MG63 (cell line): Measurements from ENCODE around the gene DCTN4. TPM values are rescaled to one million over a fixed set of nuclear protein-coding genes. Genes with fewer than 3 reads are reported as not detected.

Experiments used
- DNase-seq: peaks from one replicate; pipeline ENCODE4 v3.0.0-alpha.2; 2020
- H3K27me3 ChIP-seq: fragments of 250-450 bp; sonication (Bioruptor Pico); 2 replicates; pipeline ENCODE4 v1.5.1; 2020; ENCODE audit warnings: mild to moderate bottlenecking, moderate library complexity
- H3K36me3 ChIP-seq: fragments of 250-450 bp; sonication (Bioruptor Pico); 2 replicates; pipeline ENCODE4 v1.5.1; 2020; ENCODE audit warnings: mild to moderate bottlenecking, moderate library complexity
- H3K4me3 ChIP-seq: fragments of 250-450 bp; sonication (Bioruptor Pico); 2 replicates; pipeline ENCODE4 v1.5.1; 2020; ENCODE audit warnings: mild to moderate bottlenecking, moderate library complexity
- H3K9me3 ChIP-seq: fragments of 250-450 bp; sonication (Bioruptor Pico); 2 replicates; pipeline ENCODE4 v1.5.1; 2020; ENCODE audit warnings: mild to moderate bottlenecking, moderate library complexity
- total RNA-seq: library from RNA; depleted of rRNA; stranded (reverse); fragments of >200 nt; shearing (Covaris generic); gene quantifications from 2 replicates; pipeline ENCODE4 v1.2.3, GENCODE V29; 2014; ENCODE audit warnings: low replicate concordance

Gene DCTN4
- total RNA-seq, 1 experiment from 2014 or later = 60.8 TPM

DNA sequence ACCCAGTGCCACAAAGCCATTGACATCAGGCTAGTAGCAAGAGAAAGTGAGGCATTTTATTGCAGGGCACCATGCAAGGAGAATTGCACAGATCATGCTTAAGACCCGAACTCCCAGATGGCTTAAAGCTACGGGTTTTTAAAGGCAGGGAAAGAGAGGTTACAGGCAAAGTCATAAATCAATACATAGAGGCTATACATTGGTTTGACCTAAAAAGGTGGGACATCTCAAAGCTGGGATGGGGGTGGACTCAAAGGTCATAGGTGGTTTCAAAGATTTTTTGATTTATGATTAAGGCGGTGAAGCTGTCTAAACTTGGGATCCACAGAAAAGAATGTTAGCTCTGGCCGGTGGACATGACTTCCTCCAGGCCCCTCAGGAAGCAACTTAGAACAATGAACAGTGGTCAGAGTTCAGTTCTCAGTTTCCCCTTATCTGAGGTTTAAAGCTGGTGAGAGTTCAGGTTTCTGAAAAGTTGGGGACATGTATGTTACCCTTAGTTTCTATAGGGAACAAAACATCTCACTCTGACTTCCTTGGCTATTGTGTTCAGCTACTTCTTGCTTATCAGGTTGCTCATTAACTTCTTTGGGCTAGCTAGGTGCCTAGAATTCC lies 51.9 kb downstream of the DCTN4 start:
- DNase-seq = no peak
- Histone ChIP-seq H3K27me3 (no peaks in the 10 kb centered on the region), H3K36me3 (peaks cover 53% of the 10 kb centered on the region), H3K9me3 (no peaks in the 10 kb centered on the region), H3K4me3 (no peak overlapping the region)

DNA sequence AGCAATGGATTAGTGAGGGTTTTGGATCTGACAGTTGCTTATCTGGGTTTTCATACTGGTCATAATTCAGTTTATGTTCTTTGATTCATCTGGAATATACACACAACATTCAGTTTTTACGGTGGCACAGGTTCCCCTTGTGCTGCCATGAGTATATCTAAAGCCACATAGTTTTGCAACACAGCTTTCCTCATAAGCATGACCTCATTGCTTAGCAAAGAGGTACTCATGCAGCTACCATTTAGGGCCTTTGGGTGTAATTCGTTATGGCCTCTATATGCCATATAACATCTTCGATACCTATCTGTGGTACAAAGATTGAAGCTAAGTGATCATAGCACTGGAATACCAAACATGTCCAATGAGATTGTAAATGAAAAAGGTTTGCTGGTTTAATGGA lies 55.1 kb downstream of the DCTN4 start:
- Histone ChIP-seq H3K4me3 (no peak overlapping the region), H3K27me3 (no peaks in the 10 kb centered on the region), H3K36me3 (peaks cover 39% of the 10 kb centered on the region), H3K9me3 (no peaks in the 10 kb centered on the region)
- DNase-seq = no peak

DNA sequence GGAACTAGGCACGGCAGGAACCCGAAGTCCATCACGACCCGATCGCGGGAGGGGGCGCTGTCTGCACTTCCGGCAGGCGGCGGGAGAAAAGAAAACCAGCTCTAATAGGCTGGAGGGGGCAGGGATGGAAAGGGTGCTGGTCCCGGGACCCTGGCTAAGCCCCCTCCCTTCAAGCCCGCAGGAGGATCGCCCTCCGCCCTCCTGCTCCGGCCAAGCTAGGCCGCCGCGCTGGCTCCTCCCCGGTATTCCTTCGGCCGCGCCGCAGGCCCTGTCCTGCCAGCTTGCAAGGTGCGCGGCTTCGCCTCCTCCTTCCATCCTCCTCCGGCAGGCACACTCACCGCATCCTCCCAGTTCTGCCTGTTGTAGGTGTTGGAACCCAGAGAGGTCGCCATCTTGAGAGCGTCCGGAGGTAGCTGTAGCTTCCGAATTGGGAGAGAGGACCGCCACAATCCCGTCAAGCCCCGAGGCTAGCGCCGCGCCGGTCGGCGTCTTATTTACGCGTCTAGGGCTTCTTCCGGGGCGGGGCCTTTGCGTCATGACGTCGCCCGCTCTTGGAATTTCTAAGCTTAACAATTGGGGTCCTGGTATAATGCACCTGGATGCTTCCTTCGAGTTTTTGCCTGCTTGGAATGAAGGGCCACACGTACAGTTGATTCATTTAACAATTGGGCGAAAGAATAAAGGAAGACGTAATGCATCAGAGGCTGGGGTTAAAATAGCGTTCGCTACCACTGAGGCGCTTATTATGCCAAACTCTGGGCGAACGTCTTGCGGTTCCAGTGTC lies 58.0 kb downstream of the DCTN4 start, which contains the start of gene RBM22:
TSS of gene RBM22 (minus strand) at position 469 of the 784 bp plus-strand sequence. CDS start at position 392, 77 bp downstream.
- peak; percentile 94 for DNase-seq
- no peaks in the 10 kb centered on the region for H3K9me3 ChIP-seq
- peaks cover 47% of the 10 kb centered on the region for H3K36me3 ChIP-seq
- peak within 1 kb of the TSS; percentile 97 for H3K4me3 ChIP-seq
- H3K27me3 ChIP-seq = no peaks in the 10 kb centered on the region

DNA sequence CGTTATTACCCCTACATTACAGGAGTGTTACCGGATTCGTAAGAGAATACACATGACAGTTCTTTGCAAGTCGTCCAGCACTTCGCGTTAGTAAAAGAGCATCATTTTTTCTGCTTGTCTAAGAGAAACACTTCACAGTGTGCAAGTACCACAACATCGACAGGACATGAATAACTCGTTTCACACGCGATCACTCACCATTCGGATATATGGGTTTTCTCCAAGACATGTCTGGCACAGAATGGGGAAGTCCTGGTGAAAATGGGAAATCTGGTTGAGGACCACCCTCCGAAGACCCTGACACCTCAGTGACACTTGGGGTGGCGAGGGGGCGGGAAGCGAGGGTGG lies 58.6 kb downstream of the DCTN4 start:
- Histone ChIP-seq H3K36me3 (peaks cover 53% of the 10 kb centered on the region), H3K9me3 (no peaks in the 10 kb centered on the region), H3K4me3 (peak overlapping the region; percentile 97), H3K27me3 (no peaks in the 10 kb centered on the region)
- DNase-seq = no peak

DNA sequence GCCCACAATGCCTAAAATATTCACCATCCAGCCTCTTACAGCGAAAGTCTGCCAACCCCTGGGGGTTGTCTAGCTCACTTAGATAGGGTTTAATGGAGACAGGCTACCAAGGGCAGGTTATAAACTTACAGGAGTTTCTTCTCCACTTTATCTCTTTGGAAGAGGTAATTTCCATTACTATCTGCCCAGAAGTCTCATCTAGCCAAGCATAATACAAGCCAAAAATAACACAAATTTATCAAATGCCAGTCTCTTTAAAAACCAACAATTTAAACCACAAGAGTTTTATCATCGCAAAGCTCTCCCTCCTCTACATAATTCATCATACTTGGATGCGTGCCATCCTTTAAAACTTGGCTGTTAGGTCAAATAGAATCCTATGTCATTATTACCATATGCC lies 64.2 kb downstream of the DCTN4 start:
- Histone ChIP-seq H3K4me3 (no peak overlapping the region), H3K27me3 (no peaks in the 10 kb centered on the region), H3K9me3 (no peaks in the 10 kb centered on the region), H3K36me3 (peaks cover 97% of the 10 kb centered on the region)
- peak; percentile 40 for DNase-seq

DNA sequence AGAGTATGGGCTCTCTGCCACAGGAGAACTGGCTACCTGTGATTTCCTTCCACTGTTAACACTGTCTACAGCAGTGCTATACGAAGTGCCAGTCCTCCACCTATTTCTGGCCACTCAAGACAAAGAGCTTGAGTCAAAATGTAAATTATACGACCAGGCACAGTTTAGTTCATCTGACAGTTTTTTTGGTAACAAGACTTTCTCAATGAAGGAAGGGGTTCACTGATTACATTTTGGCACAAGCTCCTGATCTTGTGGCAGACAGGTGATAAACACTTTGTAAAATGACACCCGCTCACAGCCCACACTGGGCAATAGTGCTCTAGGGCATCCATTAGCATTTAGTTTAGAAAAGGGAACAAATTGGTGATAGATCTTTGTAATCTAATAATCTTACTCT lies 66.5 kb downstream of the DCTN4 start:
- Histone ChIP-seq H3K36me3 (peaks cover 88% of the 10 kb centered on the region), H3K27me3 (no peaks in the 10 kb centered on the region), H3K9me3 (no peaks in the 10 kb centered on the region), H3K4me3 (no peak overlapping the region)
- no peak for DNase-seq

DNA sequence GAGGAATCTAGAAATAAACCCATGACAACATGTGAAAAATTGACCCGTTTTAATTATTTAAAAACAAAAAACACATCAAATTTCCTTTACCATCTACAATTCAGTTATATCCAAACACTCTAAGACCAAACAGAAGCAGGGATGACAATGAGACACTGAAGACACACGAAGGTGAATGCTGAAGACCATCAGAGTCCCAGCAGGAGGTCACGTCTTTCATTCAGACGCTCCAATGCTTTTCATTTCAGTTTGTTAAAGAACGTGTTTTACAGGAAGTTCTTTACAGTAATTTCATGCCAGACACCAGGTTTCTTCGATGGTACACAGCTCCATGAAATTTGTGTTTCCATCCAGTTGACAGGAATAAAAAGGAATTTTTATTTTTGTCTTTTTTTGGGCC lies 68.1 kb downstream of the DCTN4 start:
- H3K36me3 ChIP-seq = peaks cover 79% of the 10 kb centered on the region
- no peaks in the 10 kb centered on the region for H3K27me3 ChIP-seq

DNA sequence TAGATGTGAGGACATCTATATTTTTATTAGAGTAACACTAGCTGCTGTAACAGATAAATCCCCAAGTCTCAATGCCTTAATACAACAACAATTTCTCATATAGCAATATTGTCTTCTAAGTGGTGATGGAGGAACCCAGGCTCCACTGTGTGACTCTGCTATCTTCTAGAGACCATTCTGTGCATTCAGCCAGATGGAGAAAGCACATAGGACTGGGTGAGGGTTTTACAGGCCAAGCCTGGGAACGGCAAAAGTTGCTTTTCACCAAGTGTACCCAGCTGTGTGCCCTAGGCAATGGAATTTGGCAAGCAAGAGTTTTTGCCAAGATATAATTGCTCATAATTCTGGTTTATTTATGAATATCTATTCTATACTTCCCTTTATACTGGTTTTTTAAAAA lies 69.7 kb downstream of the DCTN4 start:
- Histone ChIP-seq H3K4me3 (no peak overlapping the region), H3K27me3 (no peaks in the 10 kb centered on the region), H3K36me3 (peaks cover 63% of the 10 kb centered on the region), H3K9me3 (no peaks in the 10 kb centered on the region)
- DNase-seq = no peak

More for the DNA sequence above, 68.1 kb downstream of the DCTN4 start:
- no peak for DNase-seq
- H3K9me3 ChIP-seq = no peaks in the 10 kb centered on the region
- no peak overlapping the region for H3K4me3 ChIP-seq

DNA sequence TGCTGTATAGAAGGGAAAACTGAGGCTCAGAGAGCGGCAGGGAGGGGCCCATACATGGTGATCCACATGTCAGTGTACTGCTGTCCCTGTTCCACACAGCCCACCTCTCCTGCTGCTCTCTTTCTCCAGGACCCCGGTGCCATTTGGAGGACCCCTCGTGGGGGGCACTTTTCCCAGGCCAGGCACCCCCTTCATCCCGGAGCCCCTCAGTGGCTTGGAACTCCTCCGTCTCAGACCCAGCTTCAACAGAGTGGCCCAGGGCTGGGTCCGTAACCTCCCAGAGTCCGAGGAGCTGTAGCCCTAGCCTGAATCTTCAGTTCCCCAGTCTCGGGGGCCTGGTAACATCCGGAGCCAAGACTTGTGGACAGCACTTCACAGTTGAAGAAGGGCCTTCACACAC lies 82.2 kb downstream of the DCTN4 start:
- Histone ChIP-seq H3K27me3 (no peaks in the 10 kb centered on the region), H3K4me3 (no peak overlapping the region), H3K9me3 (no peaks in the 10 kb centered on the region), H3K36me3 (peaks cover 3% of the 10 kb centered on the region; the same call in 1 of the 2 replicates)
- no peak for DNase-seq

DNA sequence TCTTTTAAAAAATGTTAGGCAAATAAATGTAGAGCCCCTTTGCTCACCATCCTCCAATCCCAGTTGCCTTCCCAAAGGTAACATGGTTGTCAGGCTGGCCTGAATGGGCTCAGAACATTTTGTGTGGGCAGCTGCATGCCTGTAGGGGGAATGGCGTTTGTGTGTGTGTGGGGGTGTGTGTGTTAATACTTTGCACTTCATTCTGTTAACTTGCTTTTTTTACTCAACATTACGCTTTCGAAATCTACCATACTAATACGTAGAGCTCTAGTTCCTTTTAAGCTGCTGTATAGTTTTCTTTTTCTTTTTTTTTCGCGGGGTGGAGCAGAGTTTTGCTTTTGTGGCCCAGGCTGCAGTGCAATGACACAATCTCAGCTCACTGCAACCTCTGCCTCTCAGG lies 83.7 kb downstream of the DCTN4 start:
- no peaks in the 10 kb centered on the region for H3K27me3 ChIP-seq
- H3K4me3 ChIP-seq = no peak overlapping the region

DNA sequence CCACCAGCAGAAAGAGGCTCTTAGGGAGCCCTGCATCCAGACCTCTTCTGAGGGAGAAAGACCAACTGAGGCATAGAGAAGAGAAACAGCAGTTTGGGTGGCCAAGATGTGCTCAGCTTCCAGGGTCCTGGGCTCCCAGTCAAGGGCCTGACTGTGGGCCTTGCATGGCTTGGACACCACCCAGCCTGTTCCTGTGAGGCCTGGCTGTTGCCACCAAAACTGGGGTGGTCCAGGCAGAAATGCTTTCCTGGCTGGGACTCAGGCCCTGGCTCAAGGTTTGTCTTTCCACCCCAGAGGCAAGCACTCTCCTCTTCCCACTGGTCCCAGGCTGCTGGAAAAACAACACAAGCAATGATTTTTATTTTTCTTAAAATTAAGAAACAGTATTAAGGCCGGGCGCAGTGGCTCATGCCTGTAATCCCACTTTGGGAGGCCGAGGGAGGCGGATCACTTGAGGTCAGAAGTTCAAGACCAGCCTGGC lies 84.4 kb downstream of the DCTN4 start:
- Histone ChIP-seq H3K36me3 (no peaks in the 10 kb centered on the region), H3K27me3 (no peaks in the 10 kb centered on the region), H3K4me3 (no peak overlapping the region), H3K9me3 (no peaks in the 10 kb centered on the region)
- DNase-seq = no peak

More for the DNA sequence above, 83.7 kb downstream of the DCTN4 start:
- Histone ChIP-seq H3K36me3 (peaks cover 2% of the 10 kb centered on the region; the same call in 1 of the 2 replicates), H3K9me3 (no peaks in the 10 kb centered on the region)
- DNase-seq = no peak

DNA sequence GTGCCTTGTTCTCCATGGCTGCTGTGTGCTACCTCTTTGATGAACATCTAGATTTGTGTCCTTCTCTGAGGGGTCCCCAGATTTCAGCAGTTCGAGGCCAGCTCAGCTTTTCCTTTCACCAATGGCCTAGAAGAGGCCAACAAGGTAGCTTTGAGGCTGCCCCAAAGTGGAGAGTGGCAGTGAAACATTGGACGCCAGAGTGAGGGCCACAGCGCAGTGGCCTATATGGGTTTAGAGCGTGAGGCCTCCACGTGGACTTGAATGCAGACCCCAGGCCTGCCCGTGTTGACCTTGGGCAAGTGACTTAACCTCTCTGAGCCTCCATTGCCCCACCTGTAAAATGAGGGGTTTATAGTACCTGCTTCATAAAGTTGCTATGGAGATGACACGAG lies 85.9 kb downstream of the DCTN4 start:
- no peaks in the 10 kb centered on the region for H3K9me3 ChIP-seq
- no peaks in the 10 kb centered on the region for H3K36me3 ChIP-seq
- H3K4me3 ChIP-seq = no peak overlapping the region
- no peaks in the 10 kb centered on the region for H3K27me3 ChIP-seq
- no peak for DNase-seq

DNA sequence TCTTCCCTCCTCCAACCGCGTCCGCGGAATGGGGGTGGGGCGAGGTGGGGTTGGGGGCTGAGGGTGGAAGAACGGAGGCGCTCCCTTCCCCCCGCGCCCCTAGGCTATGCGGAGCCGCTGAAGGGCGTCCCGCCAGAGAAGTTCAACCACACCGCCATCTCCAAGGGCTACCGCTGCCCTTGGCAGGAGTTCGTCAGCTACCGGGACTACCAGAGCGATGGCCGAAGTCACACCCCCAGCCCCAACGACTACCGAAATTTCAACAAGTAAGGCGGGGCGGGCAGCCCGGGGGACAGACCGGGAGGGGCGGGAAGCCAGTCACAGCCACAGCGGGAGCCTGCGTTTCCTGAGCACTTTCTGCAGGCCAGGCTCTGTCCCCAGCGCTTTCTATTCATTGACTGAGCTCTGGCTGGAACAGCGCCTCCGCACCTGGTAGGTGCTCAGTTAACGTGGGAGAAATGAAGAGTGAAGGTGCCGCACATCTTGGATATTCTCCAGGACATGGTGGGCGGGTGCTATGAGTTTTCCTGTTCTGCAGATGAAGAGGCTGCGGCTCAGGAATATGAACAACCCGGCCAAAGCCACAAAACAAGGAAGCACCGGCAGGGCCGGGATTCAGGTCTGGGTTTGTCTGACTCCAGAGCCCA lies 86.5 kb downstream of the DCTN4 start:
- H3K27me3 ChIP-seq = no peaks in the 10 kb centered on the region
- no peaks in the 10 kb centered on the region for H3K36me3 ChIP-seq
- H3K9me3 ChIP-seq = no peaks in the 10 kb centered on the region
- DNase-seq = no peak
- no peak overlapping the region for H3K4me3 ChIP-seq

DNA sequence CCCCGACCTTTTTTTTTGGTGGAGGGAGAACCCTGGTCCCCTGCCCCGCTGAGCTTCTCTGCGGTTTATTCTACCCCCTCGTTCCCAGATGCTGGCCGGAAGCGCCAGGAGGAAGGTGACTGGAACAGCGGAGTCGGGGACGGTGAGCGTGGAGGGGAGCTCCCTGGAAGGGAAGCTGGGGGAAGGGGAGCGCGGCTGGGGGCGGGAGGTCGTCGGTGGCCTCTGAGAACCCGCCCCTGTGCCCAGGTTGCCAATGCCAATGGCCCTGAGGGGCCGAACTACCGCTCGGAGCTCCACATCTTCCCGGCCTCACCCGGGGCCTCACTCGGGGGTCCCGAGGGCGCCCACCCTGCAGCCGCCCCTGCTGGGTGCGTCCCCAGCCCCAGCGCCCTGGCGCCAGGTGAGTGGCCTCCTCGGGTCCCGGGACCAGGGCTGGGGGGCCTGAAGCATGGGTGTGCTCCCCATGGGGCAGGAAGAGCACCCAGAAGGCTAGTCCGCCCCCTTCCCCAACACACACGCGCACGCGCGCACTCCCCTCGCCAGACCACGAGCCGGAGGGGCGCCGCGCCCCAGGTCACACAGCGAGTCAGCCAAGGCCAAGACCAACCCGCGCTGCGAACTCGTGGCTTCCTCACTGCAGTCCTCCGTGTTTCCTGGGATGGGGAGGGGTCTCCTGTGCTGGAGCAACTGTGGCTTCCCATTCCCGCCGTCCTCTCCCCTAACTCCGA lies 87.1 kb downstream of the DCTN4 start:
- H3K4me3 ChIP-seq = no peak overlapping the region
- H3K27me3 ChIP-seq = no peaks in the 10 kb centered on the region
- DNase-seq = no peak
- no peaks in the 10 kb centered on the region for H3K36me3 ChIP-seq
- H3K9me3 ChIP-seq = no peaks in the 10 kb centered on the region

DNA sequence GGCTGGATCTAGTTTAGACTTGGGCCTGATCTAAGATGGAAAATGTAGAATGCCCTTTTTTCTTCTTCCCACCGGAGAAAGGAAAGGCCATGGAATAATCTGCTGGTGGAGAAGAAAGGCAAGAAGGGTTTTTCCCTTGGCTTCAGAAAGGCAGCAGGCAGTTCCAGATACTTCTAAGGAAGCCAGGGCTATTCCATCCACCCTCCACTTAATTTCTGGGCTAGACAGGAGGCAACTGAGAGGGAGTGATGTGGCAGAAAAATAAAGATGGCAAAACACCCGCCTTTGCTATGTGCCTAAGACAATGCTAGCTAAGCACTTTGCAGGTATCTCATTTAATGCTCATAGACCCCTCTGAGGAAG lies 87.9 kb downstream of the DCTN4 start:
- Histone ChIP-seq H3K9me3 (no peaks in the 10 kb centered on the region), H3K27me3 (no peaks in the 10 kb centered on the region), H3K4me3 (no peak overlapping the region), H3K36me3 (no peaks in the 10 kb centered on the region)
- no peak for DNase-seq

DNA sequence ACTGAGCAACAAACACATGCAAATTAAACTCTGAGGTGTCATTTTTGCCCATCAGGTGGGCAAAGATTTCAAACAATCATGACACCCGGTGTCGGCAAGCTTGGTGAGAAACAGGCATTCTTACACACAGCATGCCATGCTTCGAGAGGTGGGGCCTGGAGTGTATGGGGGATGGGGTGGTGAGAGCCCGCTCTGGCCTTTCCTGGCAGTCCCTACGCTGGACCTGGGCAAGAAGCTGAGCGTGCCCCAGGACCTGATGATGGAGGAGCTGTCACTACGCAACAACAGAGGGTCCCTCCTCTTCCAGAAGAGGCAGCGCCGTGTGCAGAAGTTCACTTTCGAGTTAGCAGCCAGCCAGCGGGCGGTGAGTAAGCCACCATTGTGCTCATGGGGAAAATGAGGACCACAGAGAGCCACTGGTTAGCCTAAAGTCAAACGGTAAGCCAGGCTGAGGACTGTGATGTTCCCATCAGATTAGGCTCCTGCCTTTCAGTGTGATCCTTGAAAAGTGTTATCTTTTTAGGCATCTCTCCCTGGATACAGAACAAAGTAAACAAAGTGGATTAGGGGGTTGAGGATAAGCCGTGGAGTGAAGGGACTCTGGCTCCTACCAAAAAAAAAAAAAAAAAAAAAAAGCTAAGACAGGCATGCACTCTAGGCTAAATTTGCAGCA lies 88.4 kb downstream of the DCTN4 start:
- no peaks in the 10 kb centered on the region for H3K9me3 ChIP-seq
- no peaks in the 10 kb centered on the region for H3K27me3 ChIP-seq
- no peaks in the 10 kb centered on the region for H3K36me3 ChIP-seq
- H3K4me3 ChIP-seq = no peak overlapping the region
- DNase-seq = no peak
